Measurements from ENCODE around the gene GPAT3.
"Not testable (repeated sequence)": the region's sequence is repeated elsewhere in the genome, so short reads cannot be mapped to it uniquely, and the experiment has no call there.

GPAT3 gene

GRCh38 chr4:83613023-83613422 is 77.1 kb downstream of the GPAT3 start:
- Histone ChIP-seq H3K36me3 (ENCODE audit: control insufficient read depth, insufficient read depth, low read length) (no peaks in the 10 kb centered on the region), H3K4me1 (ENCODE audit: control insufficient read depth, insufficient read depth, low read length) (peaks cover 4% of the 10 kb centered on the region), H3K27me3 (ENCODE audit: control insufficient read depth, insufficient read depth, low read length) (no peaks in the 10 kb centered on the region), H3K9ac (ENCODE audit: low read length) (no peak overlapping the region), H3K27ac (ENCODE audit: low read depth, low read length) (no peak overlapping the region), H3K4me3 (ENCODE audit: low read length) (no peak overlapping the region)

DNA sequence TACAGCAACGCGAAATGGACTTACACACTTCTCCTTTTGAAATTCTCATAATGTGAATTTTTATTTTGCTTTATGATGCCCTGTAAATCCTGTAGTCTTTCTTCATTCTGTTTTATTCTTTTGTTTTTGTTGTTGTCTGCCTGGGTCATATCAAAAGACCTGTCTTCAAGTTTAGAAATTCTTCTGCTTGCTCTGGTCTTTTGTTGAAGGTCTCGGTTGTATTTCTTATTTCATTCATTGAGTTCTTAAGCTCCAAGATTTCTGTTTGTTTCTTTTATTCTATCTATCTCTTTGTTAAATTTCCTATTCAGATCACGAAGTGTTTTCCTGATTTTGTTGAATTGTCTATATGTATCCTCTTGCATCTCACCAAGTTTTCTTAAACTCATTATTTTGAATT is 78.1 kb downstream of the GPAT3 start:
- Histone ChIP-seq H3K4me3 (ENCODE audit: low read length) (no peak overlapping the region), H3K4me1 (ENCODE audit: control insufficient read depth, insufficient read depth, low read length) (peaks cover 14% of the 10 kb centered on the region), H3K27ac (ENCODE audit: low read depth, low read length) (no peak overlapping the region), H3K36me3 (ENCODE audit: control insufficient read depth, insufficient read depth, low read length) (no peaks in the 10 kb centered on the region), H3K9ac (ENCODE audit: low read length) (no peak overlapping the region), H3K27me3 (ENCODE audit: control insufficient read depth, insufficient read depth, low read length) (no peaks in the 10 kb centered on the region)

DNA sequence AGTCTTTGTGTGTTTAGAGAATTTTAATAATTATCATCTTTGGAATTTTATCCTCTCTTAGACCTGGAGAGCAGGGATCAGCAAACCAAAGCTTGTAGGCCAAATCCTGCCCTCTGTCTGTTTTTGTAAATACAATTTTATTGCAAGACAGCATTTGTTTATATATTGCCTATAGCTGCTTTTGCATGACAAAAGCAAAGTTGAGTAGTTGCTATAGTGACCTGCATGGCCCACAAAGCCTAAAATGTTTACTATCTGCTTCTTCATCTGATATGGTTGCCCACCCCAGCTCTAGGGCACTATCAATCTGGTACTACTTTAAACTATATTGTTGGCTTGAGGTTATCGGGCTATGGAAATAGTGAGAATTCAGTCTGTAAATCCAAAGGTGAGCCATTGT is 80.3 kb downstream of the GPAT3 start:
- H3K9ac ChIP-seq (ENCODE audit: low read length), result no peak overlapping the region
- H3K36me3 ChIP-seq (ENCODE audit: control insufficient read depth, insufficient read depth, low read length), result no peaks in the 10 kb centered on the region
- H3K27ac ChIP-seq (ENCODE audit: low read depth, low read length), result no peak overlapping the region
- H3K4me3 ChIP-seq (ENCODE audit: low read length), result no peak overlapping the region
- no peaks in the 10 kb centered on the region for H3K27me3 ChIP-seq (ENCODE audit: control insufficient read depth, insufficient read depth, low read length)
- H3K4me1 ChIP-seq (ENCODE audit: control insufficient read depth, insufficient read depth, low read length), result peaks cover 14% of the 10 kb centered on the region

- Histone ChIP-seq H3K4me1 (ENCODE audit: control insufficient read depth, insufficient read depth, low read length) (peaks cover 14% of the 10 kb centered on the region), H3K27ac (ENCODE audit: low read depth, low read length) (no peak overlapping the region), H3K9ac (ENCODE audit: low read length) (no peak overlapping the region), H3K4me3 (ENCODE audit: low read length) (no peak overlapping the region), H3K36me3 (ENCODE audit: control insufficient read depth, insufficient read depth, low read length) (no peaks in the 10 kb centered on the region), H3K27me3 (ENCODE audit: control insufficient read depth, insufficient read depth, low read length) (no peaks in the 10 kb centered on the region)
These were observed 81.6 kb downstream of the GPAT3 start for GRCh38 chr4:83617371-83618035.

- Histone ChIP-seq H3K36me3 (ENCODE audit: control insufficient read depth, insufficient read depth, low read length) (no peaks in the 10 kb centered on the region), H3K9ac (ENCODE audit: low read length) (no peak overlapping the region), H3K27me3 (ENCODE audit: control insufficient read depth, insufficient read depth, low read length) (no peaks in the 10 kb centered on the region), H3K4me1 (ENCODE audit: control insufficient read depth, insufficient read depth, low read length) (peaks cover 14% of the 10 kb centered on the region), H3K27ac (ENCODE audit: low read depth, low read length) (peak overlapping the region; percentile 52), H3K4me3 (ENCODE audit: low read length) (no peak overlapping the region)
These were observed 82.5 kb downstream of the GPAT3 start for GRCh38 chr4:83618431-83618830.

- Histone ChIP-seq H3K4me1 (ENCODE audit: control insufficient read depth, insufficient read depth, low read length) (peaks cover 14% of the 10 kb centered on the region), H3K36me3 (ENCODE audit: control insufficient read depth, insufficient read depth, low read length) (no peaks in the 10 kb centered on the region), H3K27me3 (ENCODE audit: control insufficient read depth, insufficient read depth, low read length) (no peaks in the 10 kb centered on the region), H3K9ac (ENCODE audit: low read length) (no peak overlapping the region), H3K27ac (ENCODE audit: low read depth, low read length) (no peak overlapping the region), H3K4me3 (ENCODE audit: low read length) (no peak overlapping the region)
These were observed 83.2 kb downstream of the GPAT3 start for GRCh38 chr4:83618991-83619645.

DNA sequence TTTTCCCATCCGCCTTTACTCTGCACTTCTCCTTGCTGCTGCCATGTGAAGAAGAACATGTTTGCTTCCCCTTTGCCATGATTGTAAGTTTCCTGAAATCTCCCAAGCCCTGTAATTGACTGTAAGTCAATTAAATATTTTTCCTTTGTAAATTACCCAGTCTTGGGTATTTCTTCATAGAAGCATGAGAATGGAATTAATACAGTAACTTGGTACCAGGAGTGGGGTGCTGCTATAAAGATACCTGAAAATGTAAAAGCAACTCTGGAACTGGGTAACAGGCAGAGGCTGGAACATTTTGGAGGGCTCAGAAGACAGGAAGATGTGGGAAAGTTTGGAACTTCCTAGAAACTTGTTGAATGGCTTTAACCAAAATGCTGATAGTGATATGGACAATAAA is 86.2 kb downstream of the GPAT3 start:
- H3K27me3 ChIP-seq (ENCODE audit: control insufficient read depth, insufficient read depth, low read length); H3K9ac ChIP-seq (ENCODE audit: low read length); H3K36me3 ChIP-seq (ENCODE audit: control insufficient read depth, insufficient read depth, low read length); H3K27ac ChIP-seq (ENCODE audit: low read depth, low read length); H3K4me3 ChIP-seq (ENCODE audit: low read length): not testable (repeated sequence)
- peaks cover 17% of the 10 kb centered on the region for H3K4me1 ChIP-seq (ENCODE audit: control insufficient read depth, insufficient read depth, low read length)

GRCh38 chr4:83625821-83626220 is 89.9 kb downstream of the GPAT3 start:
- Histone ChIP-seq H3K27me3 (ENCODE audit: control insufficient read depth, insufficient read depth, low read length) (no peaks in the 10 kb centered on the region), H3K4me1 (ENCODE audit: control insufficient read depth, insufficient read depth, low read length) (peaks cover 5% of the 10 kb centered on the region), H3K9ac (ENCODE audit: low read length) (no peak overlapping the region), H3K36me3 (ENCODE audit: control insufficient read depth, insufficient read depth, low read length) (no peaks in the 10 kb centered on the region), H3K27ac (ENCODE audit: low read depth, low read length) (peak overlapping the region; percentile 11), H3K4me3 (ENCODE audit: low read length) (no peak overlapping the region)

DNA sequence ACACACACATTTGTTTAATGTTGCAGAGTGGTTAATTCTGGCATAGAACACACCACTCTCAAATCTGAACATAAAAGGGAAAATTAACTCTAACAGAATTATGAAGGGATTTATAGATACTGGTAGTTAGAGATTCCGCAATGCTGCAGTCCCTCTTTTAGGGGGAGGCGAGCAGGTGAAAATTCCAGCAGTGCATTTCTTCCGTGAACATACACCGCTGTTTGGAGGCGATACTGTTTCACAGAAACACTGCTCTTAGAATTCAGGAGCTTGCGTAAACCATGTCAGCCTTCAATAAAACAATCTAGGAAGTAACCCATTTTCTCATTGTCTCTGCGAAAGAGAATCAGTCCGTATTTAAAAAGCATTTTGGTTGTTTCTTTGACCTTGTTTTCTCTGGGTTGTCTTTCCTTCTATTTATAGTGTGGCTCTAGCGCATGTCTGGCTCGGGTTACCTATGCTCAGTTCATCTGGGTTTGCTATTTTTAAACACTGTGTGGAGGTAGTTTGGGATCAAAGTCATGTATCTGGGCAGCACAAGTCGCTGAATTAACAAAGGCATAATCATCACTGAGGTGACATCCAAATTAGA is 90.4 kb downstream of the GPAT3 start:
- H3K27ac ChIP-seq (ENCODE audit: low read depth, low read length), result peak overlapping the region; percentile 11
- no peaks in the 10 kb centered on the region for H3K27me3 ChIP-seq (ENCODE audit: control insufficient read depth, insufficient read depth, low read length)
- no peak overlapping the region for H3K4me3 ChIP-seq (ENCODE audit: low read length)

DNA sequence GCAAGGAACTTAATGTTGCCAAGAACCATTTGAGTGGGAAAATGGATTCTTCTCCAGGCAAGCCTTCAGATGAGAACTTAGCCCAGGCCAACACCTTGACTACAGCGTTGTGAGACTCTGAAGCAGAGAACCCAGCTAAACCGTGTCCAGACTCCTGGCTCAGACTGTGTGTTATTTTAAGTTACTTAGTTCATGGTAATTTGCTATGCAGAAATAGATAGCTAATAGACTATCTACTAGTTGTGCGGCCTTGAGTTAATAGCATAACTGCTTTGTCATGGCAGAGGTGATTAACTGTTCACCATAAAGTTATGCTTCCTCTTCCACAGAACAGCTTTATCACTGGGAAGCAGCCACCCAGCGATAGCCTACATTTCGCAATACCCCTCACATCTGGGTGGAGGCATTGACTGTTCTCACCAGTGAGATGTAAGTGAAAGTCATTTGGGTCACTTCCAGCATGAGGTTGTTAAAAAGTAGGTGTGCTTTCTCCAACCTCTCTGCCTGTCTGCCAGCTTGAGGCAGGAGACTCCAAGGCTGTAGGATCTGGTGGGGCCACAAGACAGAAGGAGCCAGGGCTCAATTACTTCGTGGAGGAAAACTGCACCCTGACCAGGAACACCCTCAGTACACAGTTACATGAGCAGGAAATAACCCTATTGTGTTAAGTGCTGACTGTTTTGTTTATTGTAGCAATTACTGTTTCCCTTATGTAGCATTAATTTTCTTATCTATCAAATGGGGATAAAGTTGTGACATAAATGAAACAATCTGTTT is 94.2 kb downstream of the GPAT3 start:
- peaks cover 9% of the 10 kb centered on the region for H3K4me1 ChIP-seq (ENCODE audit: control insufficient read depth, insufficient read depth, low read length)
- H3K36me3 ChIP-seq (ENCODE audit: control insufficient read depth, insufficient read depth, low read length), result no peaks in the 10 kb centered on the region
- H3K4me3 ChIP-seq (ENCODE audit: low read length), result no peak overlapping the region
- H3K27ac ChIP-seq (ENCODE audit: low read depth, low read length), result no peak overlapping the region
- H3K27me3 ChIP-seq (ENCODE audit: control insufficient read depth, insufficient read depth, low read length), result no peaks in the 10 kb centered on the region
- H3K9ac ChIP-seq (ENCODE audit: low read length), result no peak overlapping the region

More for the DNA sequence above, 90.4 kb downstream of the GPAT3 start:
- H3K9ac ChIP-seq (ENCODE audit: low read length), result no peak overlapping the region
- peaks cover 7% of the 10 kb centered on the region for H3K4me1 ChIP-seq (ENCODE audit: control insufficient read depth, insufficient read depth, low read length)
- H3K36me3 ChIP-seq (ENCODE audit: control insufficient read depth, insufficient read depth, low read length), result no peaks in the 10 kb centered on the region

DNA sequence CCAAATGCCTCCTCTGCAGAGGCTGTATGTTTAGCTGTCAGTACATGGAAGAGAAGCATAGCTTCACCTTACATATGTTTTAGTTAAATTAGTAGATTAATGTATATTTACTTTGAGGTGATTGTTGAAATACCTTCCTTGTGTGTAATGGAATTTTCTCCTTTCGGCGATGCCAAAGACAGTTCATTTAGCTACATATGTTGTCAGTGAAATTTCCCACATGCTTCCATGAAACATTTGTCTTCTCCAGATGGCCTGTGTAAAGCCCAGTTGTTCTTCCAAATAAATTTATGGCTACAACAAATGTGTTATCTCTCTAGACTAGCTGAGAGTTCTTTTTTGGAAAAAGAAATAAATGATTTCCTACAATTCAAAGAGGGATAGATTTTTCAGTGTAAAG is 95.2 kb downstream of the GPAT3 start:
- Histone ChIP-seq H3K9ac (ENCODE audit: low read length) (no peak overlapping the region), H3K4me1 (ENCODE audit: control insufficient read depth, insufficient read depth, low read length) (peaks cover 7% of the 10 kb centered on the region)

DNA sequence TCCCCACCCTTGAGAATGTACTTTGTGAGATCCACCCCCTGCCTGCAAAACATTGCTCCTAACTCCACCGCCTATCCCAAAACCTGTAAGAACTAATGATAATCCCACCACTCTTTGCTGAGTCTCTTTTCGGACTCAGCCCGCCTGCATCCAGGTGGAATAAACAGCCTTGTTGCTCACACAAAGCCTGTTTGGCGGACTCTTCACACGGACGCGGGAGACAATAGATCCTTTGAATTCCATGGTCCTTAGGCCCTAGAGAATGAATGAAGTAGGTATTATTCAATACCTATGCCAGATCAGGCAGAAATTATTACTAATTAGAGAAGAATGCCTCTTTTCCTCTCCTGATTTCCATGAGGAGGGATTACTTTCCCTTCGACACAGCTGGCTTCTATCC is 101.0 kb downstream of the GPAT3 start:
- Histone ChIP-seq H3K9ac (ENCODE audit: low read length) (no peak overlapping the region), H3K36me3 (ENCODE audit: control insufficient read depth, insufficient read depth, low read length) (no peaks in the 10 kb centered on the region), H3K27ac (ENCODE audit: low read depth, low read length) (no peak overlapping the region), H3K4me1 (ENCODE audit: control insufficient read depth, insufficient read depth, low read length) (peaks cover 2% of the 10 kb centered on the region), H3K27me3 (ENCODE audit: control insufficient read depth, insufficient read depth, low read length) (no peaks in the 10 kb centered on the region), H3K4me3 (ENCODE audit: low read length) (no peak overlapping the region)

More for the DNA sequence above, 95.2 kb downstream of the GPAT3 start:
- Histone ChIP-seq H3K36me3 (ENCODE audit: control insufficient read depth, insufficient read depth, low read length) (no peaks in the 10 kb centered on the region), H3K4me3 (ENCODE audit: low read length) (no peak overlapping the region), H3K27ac (ENCODE audit: low read depth, low read length) (no peak overlapping the region), H3K27me3 (ENCODE audit: control insufficient read depth, insufficient read depth, low read length) (no peaks in the 10 kb centered on the region)
